ENCODE results near the gene DDX47. TPM values are rescaled to one million over a fixed set of nuclear protein-coding genes. Genes with fewer than 3 reads are reported as not detected.
"Not testable (repeated sequence)": the region's sequence is repeated elsewhere in the genome, so short reads cannot be mapped to it uniquely, and the experiment has no call there.

Gene DDX47
- total RNA-seq, 5 donors from 2014 or later (not counting 1 experiment from before 2014, with no cell fraction given) = 60.4 to 141 (median 69.8) TPM

DNA sequence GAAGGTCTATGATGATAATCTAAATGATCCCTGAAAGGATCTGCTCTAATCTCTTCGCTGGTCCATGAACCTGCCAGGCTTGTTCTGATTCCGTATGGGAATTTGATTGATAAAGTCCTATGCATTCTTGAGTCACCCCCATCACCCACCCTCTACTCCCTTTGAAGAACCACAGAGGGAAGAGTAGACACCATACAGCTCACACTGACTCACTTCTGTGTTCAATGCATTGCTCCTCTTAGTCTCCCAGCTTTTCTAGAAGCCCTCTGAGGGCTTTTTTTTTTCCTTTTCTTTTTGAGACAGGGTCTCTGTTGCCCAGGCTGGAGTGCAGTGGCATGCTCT lies 59.8 kb downstream of the DDX47 start:
- Histone ChIP-seq H3K27me3 (replicated peaks in 1 of 2; ENCODE audit: control insufficient read depth in 2 of 2, extremely low read depth in 1 of 2, insufficient read depth in 2 of 2, low read length in 1 of 2) (peaks cover 0 to 4% of the 10 kb centered on the region in 2 experiments), H3K27ac (ENCODE audit: low read length) (no peak overlapping the region), H3K4me1 (ENCODE audit: control insufficient read depth in 1 of 2, extremely low read depth in 1 of 2, insufficient read depth in 2 of 2, low read length in 2 of 2) (no peaks in the 10 kb centered on the region), H3K36me3 (ENCODE audit: control insufficient read depth in 2 of 2, extremely low read depth in 1 of 2, insufficient read depth in 1 of 2, low read length in 1 of 2) (no peaks in the 10 kb centered on the region), H3K9me3 (no peaks in the 10 kb centered on the region), H3K4me3 (ENCODE audit: control insufficient read depth in 1 of 2, extremely low read depth in 1 of 2, low read length in 1 of 2) (no peak overlapping the region)
- no peaks in the 10 kb centered on the region for H3K36me3 Mint-ChIP-seq
- DNase-seq (no peak), ATAC-seq (replicated peaks in 1 of 4) (no peak)
- no peaks in the 10 kb centered on the region for H3K4me1 Mint-ChIP-seq
- H3K9me3 Mint-ChIP-seq = no peaks in the 10 kb centered on the region
- no peak overlapping the region for H3K27ac Mint-ChIP-seq
- H3K27me3 Mint-ChIP-seq = no peaks in the 10 kb centered on the region
- POLR2A ChIA-PET = no interaction called here
- WGBS (ENCODE audit: insufficient coverage) = 100% methylated on average over 1 of the region's 2 CpGs
- H3K4me3 Mint-ChIP-seq = no peak overlapping the region
- CTCF ChIA-PET = no interaction called here

DNA sequence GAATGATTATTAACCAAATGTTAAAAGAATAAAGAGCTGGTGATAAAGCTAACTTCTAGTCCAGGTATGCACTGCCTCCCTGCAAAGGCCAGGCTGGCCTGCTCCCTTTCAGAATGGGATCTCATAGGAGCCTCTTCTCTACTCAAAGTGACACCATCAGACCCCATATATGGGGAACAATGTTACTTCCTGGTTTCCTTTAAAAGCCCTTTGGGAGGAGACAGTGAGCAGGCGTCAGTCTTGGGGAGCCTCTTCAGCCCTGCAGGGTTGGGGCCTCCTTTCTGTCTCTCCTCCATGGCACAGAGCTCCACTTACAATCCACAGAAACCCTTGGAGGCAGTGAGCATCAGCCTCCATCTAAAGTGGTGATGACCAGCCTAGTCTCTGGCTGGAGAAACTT lies 60.9 kb downstream of the DDX47 start:
- POLR2A ChIA-PET = no interaction called here
- no peaks in the 10 kb centered on the region for H3K9me3 ChIP-seq
- no peak for DNase-seq
- ATAC-seq (replicated peaks in 1 of 4) = no peak
- H3K4me1 ChIP-seq (ENCODE audit: control insufficient read depth in 1 of 2, extremely low read depth in 1 of 2, insufficient read depth in 2 of 2, low read length in 2 of 2) = no peaks in the 10 kb centered on the region
- WGBS (ENCODE audit: insufficient coverage) = no CpG with 5 or more reads among the region's 1 CpG
- no peak overlapping the region for H3K27ac ChIP-seq (ENCODE audit: low read length)
- Mint-ChIP-seq H3K4me1 (no peaks in the 10 kb centered on the region), H3K27ac (no peak overlapping the region), H3K36me3 (no peaks in the 10 kb centered on the region), H3K9me3 (no peaks in the 10 kb centered on the region), H3K27me3 (no peaks in the 10 kb centered on the region), H3K4me3 (no peak overlapping the region)
- no peak overlapping the region for H3K4me3 ChIP-seq (ENCODE audit: control insufficient read depth in 1 of 2, extremely low read depth in 1 of 2, low read length in 1 of 2)
- H3K36me3 ChIP-seq (ENCODE audit: control insufficient read depth in 2 of 2, extremely low read depth in 1 of 2, insufficient read depth in 1 of 2, low read length in 1 of 2) = no peaks in the 10 kb centered on the region
- CTCF ChIA-PET = interaction anchor here in 1 of 2 donors (0.5 kb wide), 2 partner anchors 30 to 47 kb away, joined by 3 to 4 read pairs; no protein-coding TSS in a partner anchor
- H3K27me3 ChIP-seq (replicated peaks in 1 of 2; ENCODE audit: control insufficient read depth in 2 of 2, extremely low read depth in 1 of 2, insufficient read depth in 2 of 2, low read length in 1 of 2) = peaks cover 0 to 5% of the 10 kb centered on the region in 2 experiments

DNA sequence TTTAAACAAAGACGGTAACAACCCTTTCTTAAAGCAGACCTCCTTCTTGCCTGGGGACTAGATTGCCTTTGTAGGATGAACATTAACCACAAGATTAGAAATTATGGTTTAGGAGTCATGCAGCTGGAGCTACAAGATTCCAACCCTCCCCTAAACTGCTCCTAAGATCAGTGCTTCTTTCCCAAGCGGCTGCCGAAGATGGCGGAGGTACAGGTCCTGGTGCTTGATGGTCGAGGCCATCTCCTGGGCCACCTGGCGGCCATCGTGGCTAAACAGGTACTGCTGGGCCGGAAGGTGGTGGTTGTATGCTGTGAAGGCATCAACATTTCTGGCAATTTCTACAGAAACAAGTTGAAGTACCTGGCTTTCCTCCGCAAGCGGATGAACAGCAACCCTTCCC lies 62.2 kb downstream of the DDX47 start:
- H3K36me3 ChIP-seq (ENCODE audit: control insufficient read depth in 2 of 2, extremely low read depth in 1 of 2, insufficient read depth in 1 of 2, low read length in 1 of 2); ATAC-seq (replicated peaks in 1 of 4); H3K27me3 Mint-ChIP-seq; H3K4me3 ChIP-seq (ENCODE audit: control insufficient read depth in 1 of 2, extremely low read depth in 1 of 2, low read length in 1 of 2); H3K9me3 Mint-ChIP-seq; H3K27me3 ChIP-seq (replicated peaks in 1 of 2; ENCODE audit: control insufficient read depth in 2 of 2, extremely low read depth in 1 of 2, insufficient read depth in 2 of 2, low read length in 1 of 2); H3K9me3 ChIP-seq; H3K4me3 Mint-ChIP-seq; DNase-seq; H3K4me1 Mint-ChIP-seq; H3K36me3 Mint-ChIP-seq; H3K27ac ChIP-seq (ENCODE audit: low read length); H3K4me1 ChIP-seq (ENCODE audit: control insufficient read depth in 1 of 2, extremely low read depth in 1 of 2, insufficient read depth in 2 of 2, low read length in 2 of 2); POLR2A ChIA-PET; CTCF ChIA-PET: not testable (repeated sequence)
- 89% methylated on average over 2 of the region's 10 CpGs for WGBS (ENCODE audit: insufficient coverage)
- H3K27ac Mint-ChIP-seq = peak overlapping the region in 1 of 2 donors; percentile 28

DNA sequence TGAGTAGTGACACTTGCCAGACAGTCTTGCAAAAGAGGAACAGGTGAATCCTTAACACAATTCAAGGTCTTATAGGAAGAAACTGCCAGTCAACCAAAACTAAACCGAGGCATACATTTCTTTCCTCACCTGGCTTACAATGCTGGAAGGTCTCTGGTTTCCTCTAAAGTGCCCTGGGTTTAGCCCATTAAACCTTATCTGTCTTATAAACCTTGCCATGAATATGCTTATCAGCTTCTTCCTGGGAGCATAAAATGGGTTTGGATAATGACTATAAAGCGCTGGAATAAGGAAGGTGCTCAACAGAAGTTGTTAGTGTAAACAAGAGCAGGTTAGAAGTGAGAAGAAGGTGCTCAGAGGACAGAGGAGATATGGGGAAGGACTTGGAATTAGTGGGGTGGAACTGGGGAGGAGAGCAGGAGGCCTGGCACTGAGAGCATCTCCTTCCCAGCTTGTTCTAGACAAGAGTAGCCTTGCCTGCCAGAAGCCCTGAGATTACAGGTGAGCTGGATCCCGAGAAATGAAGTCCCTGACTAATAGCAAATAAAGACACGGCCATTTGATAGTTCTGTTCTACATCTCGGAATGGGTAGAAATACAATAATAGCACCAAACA lies 64.1 kb downstream of the DDX47 start:
- 71% methylated on average over 2 of the region's 5 CpGs for WGBS (ENCODE audit: insufficient coverage)

DNA sequence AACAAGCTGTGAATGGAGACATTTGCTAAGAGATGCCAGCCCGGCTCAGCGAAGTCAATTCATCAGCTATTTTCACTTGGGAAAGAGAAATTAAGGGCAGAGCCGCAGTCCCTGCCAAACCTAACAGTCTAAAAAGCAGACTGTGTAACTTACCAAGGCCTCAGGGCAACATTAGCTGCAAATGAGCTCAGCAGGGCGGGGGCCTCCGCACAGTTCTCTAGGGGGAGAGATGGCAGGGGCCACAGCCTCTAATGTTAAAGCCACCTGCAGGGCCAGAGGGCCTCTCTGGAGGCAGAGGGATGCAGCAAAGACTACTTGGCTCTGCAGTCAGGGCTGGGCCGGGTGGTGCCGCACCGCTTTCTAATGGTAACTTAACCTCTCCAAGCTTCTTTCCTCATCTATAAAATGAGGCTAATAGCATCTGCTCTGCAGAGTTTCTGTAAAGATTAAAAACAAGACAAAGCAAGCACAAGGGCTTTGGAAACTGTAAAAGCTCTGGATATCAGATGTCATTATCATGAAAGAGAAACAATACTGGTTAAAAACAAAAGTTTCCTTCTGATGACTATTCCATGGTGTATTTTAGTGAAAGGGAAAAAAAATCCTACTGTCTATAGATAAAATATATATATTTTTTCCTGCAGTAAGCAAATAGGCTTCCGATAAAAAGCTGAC lies 64.8 kb downstream of the DDX47 start:
- ATAC-seq (replicated peaks in 1 of 4) (no peak), DNase-seq (no peak)
- ChIA-PET CTCF (interaction anchor here (0.6 to 1.0 kb wide), 3 partner anchors 39 to 57 kb away, joined by 3 read pairs; no protein-coding TSS in a partner anchor), POLR2A (no interaction called here)
- Histone ChIP-seq H3K36me3 (ENCODE audit: control insufficient read depth in 2 of 2, extremely low read depth in 1 of 2, insufficient read depth in 1 of 2, low read length in 1 of 2) (no peaks in the 10 kb centered on the region), H3K27me3 (replicated peaks in 1 of 2; ENCODE audit: control insufficient read depth in 2 of 2, extremely low read depth in 1 of 2, insufficient read depth in 2 of 2, low read length in 1 of 2) (peaks cover 0 to 9% of the 10 kb centered on the region in 2 experiments), H3K4me1 (ENCODE audit: control insufficient read depth in 1 of 2, extremely low read depth in 1 of 2, insufficient read depth in 2 of 2, low read length in 2 of 2) (no peaks in the 10 kb centered on the region), H3K9me3 (no peaks in the 10 kb centered on the region), H3K4me3 (ENCODE audit: control insufficient read depth in 1 of 2, extremely low read depth in 1 of 2, low read length in 1 of 2) (no peak overlapping the region), H3K27ac (ENCODE audit: low read length) (no peak overlapping the region)
- WGBS (ENCODE audit: insufficient coverage) = 87% methylated on average over 7 of the region's 9 CpGs
- Mint-ChIP-seq H3K36me3 (no peaks in the 10 kb centered on the region), H3K9me3 (no peaks in the 10 kb centered on the region), H3K27ac (no peak overlapping the region), H3K27me3 (no peaks in the 10 kb centered on the region), H3K4me3 (no peak overlapping the region), H3K4me1 (peaks cover 0 to 12% (median 2%) of the 10 kb centered on the region in 3 donors)

More for the DNA sequence above, 64.1 kb downstream of the DDX47 start:
- Mint-ChIP-seq H3K4me3 (no peak overlapping the region), H3K27me3 (no peaks in the 10 kb centered on the region), H3K36me3 (no peaks in the 10 kb centered on the region), H3K9me3 (no peaks in the 10 kb centered on the region), H3K4me1 (peaks cover 0 to 12% (median 2%) of the 10 kb centered on the region in 3 donors), H3K27ac (no peak overlapping the region)
- H3K36me3 ChIP-seq (ENCODE audit: control insufficient read depth in 2 of 2, extremely low read depth in 1 of 2, insufficient read depth in 1 of 2, low read length in 1 of 2) = no peaks in the 10 kb centered on the region
- no peaks in the 10 kb centered on the region for H3K4me1 ChIP-seq (ENCODE audit: control insufficient read depth in 1 of 2, extremely low read depth in 1 of 2, insufficient read depth in 2 of 2, low read length in 2 of 2)
- POLR2A ChIA-PET = no interaction called here
- H3K4me3 ChIP-seq (ENCODE audit: control insufficient read depth in 1 of 2, extremely low read depth in 1 of 2, low read length in 1 of 2) = no peak overlapping the region
- no peak overlapping the region for H3K27ac ChIP-seq (ENCODE audit: low read length)
- peaks cover 0 to 9% of the 10 kb centered on the region in 2 experiments for H3K27me3 ChIP-seq (replicated peaks in 1 of 2; ENCODE audit: control insufficient read depth in 2 of 2, extremely low read depth in 1 of 2, insufficient read depth in 2 of 2, low read length in 1 of 2)
- ATAC-seq (replicated peaks in 1 of 4) (no peak), DNase-seq (no peak)
- CTCF ChIA-PET = interaction anchor here (0.6 to 1.0 kb wide), 3 partner anchors 39 to 58 kb away, joined by 3 read pairs; no protein-coding TSS in a partner anchor
- no peaks in the 10 kb centered on the region for H3K9me3 ChIP-seq
